ENCODE data around the gene SRI.
"Not testable (repeated sequence)": the region's sequence is repeated elsewhere in the genome, so short reads cannot be mapped to it uniquely, and the experiment has no call there.

The SRI gene

GRCh38 chr7:88172842-88173241 lies 47.0 kb downstream of the SRI start:
- DNase-seq = no peak

GRCh38 chr7:88169717-88170320 lies 50.0 kb downstream of the SRI start:
- no peak for DNase-seq

- no peak for DNase-seq
These were observed 52.1 kb downstream of the SRI start for GRCh38 chr7:88167721-88168120.

GRCh38 chr7:88167223-88167622 lies 52.6 kb downstream of the SRI start:
- DNase-seq = no peak

GRCh38 chr7:88165697-88166096 lies 54.1 kb downstream of the SRI start:
- DNase-seq = no peak

GRCh38 chr7:88159741-88160140 lies 60.1 kb downstream of the SRI start:
- DNase-seq = not testable (repeated sequence)

GRCh38 chr7:88156356-88156755 lies 63.5 kb downstream of the SRI start:
- DNase-seq = no peak

- no peak for DNase-seq
These were observed 64.1 kb downstream of the SRI start for GRCh38 chr7:88155756-88156155.

Data from activated CD4-positive, CD25-positive, alpha-beta regulatory T cell (primary cell).